ENCODE data around the gene TIE1. TPM values are rescaled to one million over a fixed set of nuclear protein-coding genes. Genes with fewer than 3 reads are reported as not detected.

Gene TIE1
- total RNA-seq, 1 donor from 2014 or later = 0.98 TPM

DNA sequence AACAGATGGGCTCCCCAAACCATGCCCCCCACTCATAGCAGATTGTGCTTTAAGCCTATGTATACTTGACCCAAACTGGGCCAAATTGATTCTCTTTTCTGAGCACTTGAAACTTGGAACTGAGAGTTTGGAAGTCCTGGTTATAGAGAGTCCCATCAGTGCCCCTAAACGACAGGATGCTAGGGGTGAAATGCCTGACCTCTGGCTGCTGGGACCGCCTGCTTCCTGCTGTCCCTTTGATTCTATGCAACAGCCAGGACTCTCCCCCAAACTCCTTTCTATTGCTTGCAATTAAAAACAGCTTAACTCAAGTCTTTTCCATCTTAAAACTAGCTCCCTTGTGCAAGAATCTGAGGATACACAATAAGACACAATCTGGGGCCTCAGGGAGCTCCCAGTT is 20.1 kb upstream of the TIE1 start:
- TF ChIP-seq EZH2 (IDR thresholded peaks at IDR 0.05; ENCODE audit: insufficient read depth, low read length) = no peak
- TF ChIP-seq, protein P1, sequence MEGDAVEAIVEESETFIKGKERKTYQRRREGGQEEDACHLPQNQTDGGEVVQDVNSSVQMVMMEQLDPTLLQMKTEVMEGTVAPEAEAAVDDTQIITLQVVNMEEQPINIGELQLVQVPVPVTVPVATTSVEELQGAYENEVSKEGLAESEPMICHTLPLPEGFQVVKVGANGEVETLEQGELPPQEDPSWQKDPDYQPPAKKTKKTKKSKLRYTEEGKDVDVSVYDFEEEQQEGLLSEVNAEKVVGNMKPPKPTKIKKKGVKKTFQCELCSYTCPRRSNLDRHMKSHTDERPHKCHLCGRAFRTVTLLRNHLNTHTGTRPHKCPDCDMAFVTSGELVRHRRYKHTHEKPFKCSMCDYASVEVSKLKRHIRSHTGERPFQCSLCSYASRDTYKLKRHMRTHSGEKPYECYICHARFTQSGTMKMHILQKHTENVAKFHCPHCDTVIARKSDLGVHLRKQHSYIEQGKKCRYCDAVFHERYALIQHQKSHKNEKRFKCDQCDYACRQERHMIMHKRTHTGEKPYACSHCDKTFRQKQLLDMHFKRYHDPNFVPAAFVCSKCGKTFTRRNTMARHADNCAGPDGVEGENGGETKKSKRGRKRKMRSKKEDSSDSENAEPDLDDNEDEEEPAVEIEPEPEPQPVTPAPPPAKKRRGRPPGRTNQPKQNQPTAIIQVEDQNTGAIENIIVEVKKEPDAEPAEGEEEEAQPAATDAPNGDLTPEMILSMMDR (IDR thresholded peaks at IDR 0.05; ENCODE audit: insufficient read depth, low read depth, low read length) = no peak
- no peak overlapping the region for H2AFZ ChIP-seq (ENCODE audit: low read depth, low read length)
- Mint-ChIP-seq H3K27me3 (ENCODE audit: low read depth, unreplicated experiment) (peaks cover 26% of the 10 kb centered on the region), H3K4me1 (ENCODE audit: low read depth, unreplicated experiment) (no peaks in the 10 kb centered on the region), H3K4me3 (ENCODE audit: unreplicated experiment) (no peak overlapping the region), H3K27ac (ENCODE audit: unreplicated experiment) (no peak overlapping the region), H3K36me3 (ENCODE audit: low read depth, unreplicated experiment) (peaks cover 7% of the 10 kb centered on the region), H3K9me3 (ENCODE audit: unreplicated experiment) (peaks cover 6% of the 10 kb centered on the region)
- H3K4me1 ChIP-seq (ENCODE audit: insufficient read depth, low read length) = no peaks in the 10 kb centered on the region
- FAIRE-seq (no peak), DNase-seq (ENCODE audit: low read depth) (no peak)
- H3K4me3 ChIP-seq (ENCODE audit: insufficient read depth, low read depth, low read length) = no peak overlapping the region
- H3K4me2 ChIP-seq (ENCODE audit: low read length) = no peak overlapping the region
- H3K79me2 ChIP-seq (ENCODE audit: insufficient read depth, low read length) = no peaks in the 10 kb centered on the region
- no peak overlapping the region for H3K9ac ChIP-seq (ENCODE audit: low read length)
- peaks cover 6% of the 10 kb centered on the region for H3K27me3 ChIP-seq (ENCODE audit: insufficient read depth, low read length)
- no peak overlapping the region for H3K27ac ChIP-seq (ENCODE audit: low read depth, low read length)
- no peaks in the 10 kb centered on the region for H4K20me1 ChIP-seq (ENCODE audit: insufficient read depth, low read length)
- no peaks in the 10 kb centered on the region for H3K36me3 ChIP-seq (ENCODE audit: insufficient read depth, low read length)
- H3K9me3 ChIP-seq (ENCODE audit: insufficient read depth, low read depth, low read length) = no peaks in the 10 kb centered on the region

DNA sequence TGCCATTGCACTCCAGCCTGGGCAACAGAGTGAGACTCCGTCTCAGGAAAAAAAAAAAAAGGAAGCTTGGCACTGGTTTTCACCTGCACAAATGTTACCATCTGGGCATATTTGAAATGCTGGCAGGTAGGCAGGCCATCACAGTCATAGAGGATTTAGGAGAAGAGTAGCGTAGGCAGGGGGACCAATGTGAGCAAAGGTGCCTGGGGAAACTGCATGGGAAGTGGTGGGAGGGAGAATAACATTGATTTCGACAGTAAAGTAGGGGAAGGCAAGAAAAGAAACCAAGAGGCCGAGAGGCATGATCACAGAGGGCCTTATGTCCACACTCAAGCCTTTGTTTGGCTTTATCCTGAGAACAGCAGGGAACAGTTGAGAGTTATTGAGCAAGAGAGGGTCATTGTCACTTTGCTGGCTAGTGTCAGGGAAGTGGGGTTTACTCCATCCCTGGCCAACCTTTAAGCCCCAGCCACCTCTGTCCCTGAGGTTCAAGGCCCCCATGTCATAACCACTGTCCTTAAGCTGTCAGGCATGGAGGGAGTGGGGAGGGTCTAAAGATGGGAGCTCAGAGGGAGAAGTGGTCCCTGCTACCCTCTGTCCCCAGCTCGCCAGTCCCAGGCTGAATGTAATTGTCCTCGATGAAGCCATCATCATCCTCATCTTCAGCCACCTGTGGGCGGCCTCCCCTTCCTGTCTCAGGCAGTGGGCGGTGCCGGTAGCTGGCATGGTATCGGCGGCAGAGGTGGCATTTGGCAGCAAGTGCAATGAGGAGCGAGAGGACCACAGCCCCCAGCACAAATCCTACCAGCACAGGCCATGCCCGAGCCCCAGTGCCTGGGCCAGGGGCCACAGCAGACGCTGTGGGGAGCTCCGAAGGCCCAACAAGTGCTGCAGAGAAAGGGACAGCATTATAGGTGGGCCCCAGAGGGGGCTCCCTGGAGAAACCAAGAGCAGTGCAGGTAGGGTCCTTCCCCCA is 18.3 kb upstream of the TIE1 start:
- no peak overlapping the region for H3K4me3 ChIP-seq (ENCODE audit: insufficient read depth, low read depth, low read length)
- DNase-seq (ENCODE audit: low read depth) (no peak), FAIRE-seq (no peak)
- Mint-ChIP-seq H3K27me3 (ENCODE audit: low read depth, unreplicated experiment) (peaks cover 29% of the 10 kb centered on the region), H3K4me1 (ENCODE audit: low read depth, unreplicated experiment) (peaks cover 2% of the 10 kb centered on the region), H3K36me3 (ENCODE audit: low read depth, unreplicated experiment) (peaks cover 7% of the 10 kb centered on the region), H3K4me3 (ENCODE audit: unreplicated experiment) (no peak overlapping the region), H3K9me3 (ENCODE audit: unreplicated experiment) (peaks cover 5% of the 10 kb centered on the region), H3K27ac (ENCODE audit: unreplicated experiment) (no peak overlapping the region)
- H3K9ac ChIP-seq (ENCODE audit: low read length) = no peak overlapping the region
- TF ChIP-seq EZH2 (IDR thresholded peaks at IDR 0.05; ENCODE audit: insufficient read depth, low read length) = no peak
- H3K4me1 ChIP-seq (ENCODE audit: insufficient read depth, low read length) = no peaks in the 10 kb centered on the region
- H3K4me2 ChIP-seq (ENCODE audit: low read length) = no peak overlapping the region
- no peak overlapping the region for H3K27ac ChIP-seq (ENCODE audit: low read depth, low read length)
- no peaks in the 10 kb centered on the region for H3K79me2 ChIP-seq (ENCODE audit: insufficient read depth, low read length)
- no peaks in the 10 kb centered on the region for H4K20me1 ChIP-seq (ENCODE audit: insufficient read depth, low read length)
- no peak overlapping the region for H2AFZ ChIP-seq (ENCODE audit: low read depth, low read length)
- H3K36me3 ChIP-seq (ENCODE audit: insufficient read depth, low read length) = no peaks in the 10 kb centered on the region
- no peaks in the 10 kb centered on the region for H3K9me3 ChIP-seq (ENCODE audit: insufficient read depth, low read depth, low read length)
- peaks cover 4% of the 10 kb centered on the region for H3K27me3 ChIP-seq (ENCODE audit: insufficient read depth, low read length)

DNA sequence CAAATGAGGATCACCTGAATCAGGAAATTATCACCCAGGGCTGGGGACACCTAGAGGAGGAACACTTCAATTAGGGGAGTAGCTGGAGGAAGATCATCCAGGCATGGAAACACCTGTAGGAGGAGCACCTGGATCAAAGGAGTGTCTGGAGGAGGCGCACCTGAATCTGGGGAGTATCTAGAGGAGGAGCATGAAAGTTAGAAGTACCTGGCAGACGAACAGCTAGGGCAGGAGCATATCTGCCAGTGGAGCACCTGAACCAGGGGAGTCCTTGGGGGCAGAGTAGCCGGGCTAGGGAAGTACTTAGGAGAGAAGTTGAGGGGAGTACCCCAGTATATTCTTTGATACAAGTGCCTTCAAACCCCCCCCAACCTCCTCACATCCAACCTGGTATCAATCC is 16.7 kb upstream of the TIE1 start:
- Histone ChIP-seq H3K9ac (ENCODE audit: low read length) (no peak overlapping the region), H3K79me2 (ENCODE audit: insufficient read depth, low read length) (no peaks in the 10 kb centered on the region), H2AFZ (ENCODE audit: low read depth, low read length) (no peak overlapping the region), H3K27me3 (ENCODE audit: insufficient read depth, low read length) (peaks cover 6% of the 10 kb centered on the region), H3K4me1 (ENCODE audit: insufficient read depth, low read length) (no peaks in the 10 kb centered on the region), H3K9me3 (ENCODE audit: insufficient read depth, low read depth, low read length) (no peaks in the 10 kb centered on the region), H4K20me1 (ENCODE audit: insufficient read depth, low read length) (no peaks in the 10 kb centered on the region), H3K27ac (ENCODE audit: low read depth, low read length) (no peak overlapping the region), H3K4me2 (ENCODE audit: low read length) (no peak overlapping the region), H3K36me3 (ENCODE audit: insufficient read depth, low read length) (no peaks in the 10 kb centered on the region), H3K4me3 (ENCODE audit: insufficient read depth, low read depth, low read length) (no peak overlapping the region)
- DNase-seq (ENCODE audit: low read depth) (no peak), FAIRE-seq (no peak)
- Mint-ChIP-seq H3K9me3 (ENCODE audit: unreplicated experiment) (peaks cover 2% of the 10 kb centered on the region), H3K27me3 (ENCODE audit: low read depth, unreplicated experiment) (peaks cover 33% of the 10 kb centered on the region), H3K4me3 (ENCODE audit: unreplicated experiment) (no peak overlapping the region), H3K4me1 (ENCODE audit: low read depth, unreplicated experiment) (peaks cover 2% of the 10 kb centered on the region), H3K27ac (ENCODE audit: unreplicated experiment) (no peak overlapping the region), H3K36me3 (ENCODE audit: low read depth, unreplicated experiment) (peaks cover 7% of the 10 kb centered on the region)
- TF ChIP-seq, protein P1 (IDR thresholded peaks at IDR 0.05; ENCODE audit: insufficient read depth, low read depth, low read length) = no peak
- TF ChIP-seq EZH2 (IDR thresholded peaks at IDR 0.05; ENCODE audit: insufficient read depth, low read length) = no peak

Measured in astrocyte (in vitro differentiated cells and primary cell).